ENCODE results near the gene PPP6C. TPM values are rescaled to one million over a fixed set of nuclear protein-coding genes. Genes with fewer than 3 reads are reported as not detected.
"Not testable (repeated sequence)": the region's sequence is repeated elsewhere in the genome, so short reads cannot be mapped to it uniquely, and the experiment has no call there.

The PPP6C gene
- total RNA-seq, 2 experiments from 2014 or later: 43.6 to 46.3 TPM

DNA sequence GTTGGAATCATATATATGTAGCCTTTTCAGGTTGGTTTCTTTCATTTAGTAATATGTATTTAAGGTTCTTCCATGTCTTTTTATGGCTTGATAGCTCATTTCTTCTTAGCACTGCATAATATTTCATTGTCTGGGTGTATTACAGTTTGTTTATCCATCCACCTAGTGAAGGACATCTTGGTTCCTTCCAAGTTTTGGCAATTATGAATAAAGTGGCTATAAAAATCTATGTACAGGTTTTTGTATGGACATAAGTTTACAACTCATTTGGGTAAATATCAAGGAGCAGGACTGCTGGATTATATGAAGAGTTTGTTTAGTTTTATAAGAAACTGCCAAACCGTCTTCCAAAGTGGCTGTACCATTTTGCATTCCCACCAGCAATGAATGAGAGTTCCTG, 11.7 kb downstream of the PPP6C start:
- CTCF ChIA-PET: no interaction called here
- Mint-ChIP-seq H3K27ac (no peak overlapping the region), H3K4me3 (no peak overlapping the region), H3K36me3 (ENCODE audit: low read depth) (peaks cover 15% of the 10 kb centered on the region), H3K4me1 (ENCODE audit: low read depth) (peaks cover 54% of the 10 kb centered on the region), H3K9me3 (peaks cover 3% of the 10 kb centered on the region), H3K27me3 (ENCODE audit: low read depth) (no peaks in the 10 kb centered on the region)
- no peak for DNase-seq
- intact Hi-C loops (cut with micrococcal nuclease): no loop called here

DNA sequence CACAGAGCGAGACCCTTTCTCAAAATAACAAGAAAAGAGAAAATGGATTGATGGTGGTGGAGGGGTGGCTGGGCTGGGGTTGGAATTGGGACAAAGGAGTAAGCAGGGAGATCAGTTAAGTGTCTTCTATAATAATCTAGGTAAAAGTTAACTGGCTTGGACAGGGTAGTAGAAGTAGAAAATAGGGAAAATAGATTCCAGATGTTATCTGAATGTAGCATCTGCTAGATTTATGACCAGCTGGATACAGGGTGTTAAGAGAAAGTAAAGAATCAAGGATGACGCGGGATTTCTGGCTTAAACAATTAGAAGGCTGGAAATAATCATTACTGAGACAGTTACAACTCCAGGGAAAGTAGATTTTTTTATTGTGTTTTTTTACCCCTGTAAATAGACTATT, 13.0 kb downstream of the PPP6C start:
- H3K4me1 Mint-ChIP-seq (ENCODE audit: low read depth): peaks cover 52% of the 10 kb centered on the region
- CTCF ChIA-PET: interaction anchor here (0.6 kb wide), 1 partner anchor 53 kb away, joined by 3 read pairs; no protein-coding TSS in a partner anchor

DNA sequence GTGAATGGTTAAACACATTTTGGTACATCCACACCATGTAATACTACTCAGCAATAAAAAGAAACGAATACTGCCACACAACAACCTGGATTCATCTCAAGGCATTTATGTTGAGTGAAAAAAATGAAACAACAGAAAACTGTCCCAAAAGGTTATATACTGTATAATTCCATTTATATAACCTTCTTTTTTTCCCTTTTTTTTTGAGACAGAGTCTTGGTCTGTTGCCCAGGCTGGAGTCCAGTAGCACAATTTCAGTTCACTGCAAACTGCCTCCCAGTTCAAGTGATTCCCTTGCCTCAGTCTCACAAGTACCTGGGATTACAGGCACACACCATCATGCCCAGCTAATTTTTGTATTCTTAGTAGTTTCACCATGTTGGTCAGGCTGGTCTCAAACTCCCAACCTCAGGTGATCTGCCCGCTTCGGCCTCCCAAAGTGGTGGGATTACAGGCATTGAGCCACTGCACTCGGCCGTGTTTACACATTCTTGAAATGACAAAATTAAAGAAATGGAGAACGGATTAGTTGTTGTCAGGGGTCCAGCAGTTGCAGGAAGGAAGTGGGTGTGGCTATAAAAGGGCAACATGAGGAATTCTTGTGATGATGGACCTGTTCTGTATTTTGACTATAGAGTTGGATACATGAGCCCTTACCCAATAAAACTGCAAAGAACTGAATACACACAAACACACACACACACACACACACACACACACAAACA, 17.4 kb downstream of the PPP6C start:
- Mint-ChIP-seq H3K27ac (peak overlapping the region; percentile 70), H3K4me3 (no peak overlapping the region), H3K36me3 (ENCODE audit: low read depth) (peaks cover 21% of the 10 kb centered on the region), H3K27me3 (ENCODE audit: low read depth) (no peaks in the 10 kb centered on the region), H3K9me3 (no peaks in the 10 kb centered on the region), H3K4me1 (ENCODE audit: low read depth) (peaks cover 34% of the 10 kb centered on the region)
- intact Hi-C loops (cut with micrococcal nuclease): no loop called here
- CTCF ChIA-PET: no interaction called here
- no peak for DNase-seq

More for the DNA sequence above, 13.0 kb downstream of the PPP6C start:
- Mint-ChIP-seq H3K27me3 (ENCODE audit: low read depth) (no peaks in the 10 kb centered on the region), H3K9me3 (no peaks in the 10 kb centered on the region), H3K4me3 (no peak overlapping the region), H3K27ac (no peak overlapping the region), H3K36me3 (ENCODE audit: low read depth) (peaks cover 11% of the 10 kb centered on the region)
- DNase-seq: no peak
- intact Hi-C loops (cut with micrococcal nuclease): no loop called here

DNA sequence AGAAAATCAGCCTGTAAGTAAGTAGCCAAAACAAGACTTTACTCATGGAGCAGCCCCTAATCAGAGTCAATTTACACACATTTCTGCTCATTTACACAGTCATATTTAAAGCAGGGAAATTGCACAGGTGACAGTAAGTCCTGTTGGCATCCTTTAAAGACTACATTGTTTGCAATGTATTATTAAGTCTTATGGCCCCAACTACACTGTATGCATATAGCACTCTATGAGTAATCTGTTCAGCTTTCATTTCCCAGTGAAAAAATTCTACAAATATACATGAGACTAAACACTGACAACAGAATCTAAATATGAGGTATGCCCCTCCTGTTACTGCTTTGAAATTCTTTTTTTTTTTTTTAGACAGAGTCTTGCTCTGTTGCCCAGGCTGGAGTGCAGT, 19.7 kb downstream of the PPP6C start:
- H3K27me3 Mint-ChIP-seq (ENCODE audit: low read depth): no peaks in the 10 kb centered on the region
- H3K4me3 Mint-ChIP-seq: no peak overlapping the region
- peaks cover 31% of the 10 kb centered on the region for H3K4me1 Mint-ChIP-seq (ENCODE audit: low read depth)
- CTCF ChIA-PET: interaction anchor here (0.6 to 1.0 kb wide), 3 partner anchors 12 to 96 kb away, joined by 3 to 7 read pairs (median 4); no protein-coding TSS in a partner anchor
- peaks cover 15% of the 10 kb centered on the region for H3K36me3 Mint-ChIP-seq (ENCODE audit: low read depth)
- no peaks in the 10 kb centered on the region for H3K9me3 Mint-ChIP-seq
- intact Hi-C loops (cut with micrococcal nuclease): no loop called here
- no peak for DNase-seq
- H3K27ac Mint-ChIP-seq: no peak overlapping the region

DNA sequence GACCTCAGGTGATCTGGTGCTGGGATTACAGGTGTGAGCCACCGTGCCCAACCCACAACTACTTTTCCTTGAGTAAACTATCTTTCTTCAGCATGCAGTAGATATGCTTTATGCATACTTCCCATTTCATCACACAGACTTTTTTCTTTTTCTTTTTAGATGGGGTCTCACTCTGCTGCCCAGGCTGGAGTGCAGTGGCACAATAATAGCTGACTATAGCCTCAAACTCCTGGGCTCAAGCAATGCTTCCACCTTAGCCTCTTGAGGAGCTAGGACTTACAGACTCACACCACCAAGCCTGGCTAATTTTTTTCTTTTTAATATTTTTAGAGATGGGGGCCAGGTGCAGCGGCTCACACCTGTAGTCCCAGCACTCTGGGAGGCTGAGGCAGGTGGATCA, 22.8 kb downstream of the PPP6C start:
- Mint-ChIP-seq H3K36me3 (ENCODE audit: low read depth) (peaks cover 17% of the 10 kb centered on the region), H3K9me3 (no peaks in the 10 kb centered on the region), H3K27me3 (ENCODE audit: low read depth) (no peaks in the 10 kb centered on the region), H3K27ac (no peak overlapping the region), H3K4me1 (ENCODE audit: low read depth) (peaks cover 18% of the 10 kb centered on the region), H3K4me3 (no peak overlapping the region)
- CTCF ChIA-PET: interaction anchor here (0.6 to 0.7 kb wide), 2 partner anchors 105 to 223 kb away, joined by 3 read pairs; no protein-coding TSS in a partner anchor
- no peak for DNase-seq
- intact Hi-C loops (cut with micrococcal nuclease): no loop called here

DNA sequence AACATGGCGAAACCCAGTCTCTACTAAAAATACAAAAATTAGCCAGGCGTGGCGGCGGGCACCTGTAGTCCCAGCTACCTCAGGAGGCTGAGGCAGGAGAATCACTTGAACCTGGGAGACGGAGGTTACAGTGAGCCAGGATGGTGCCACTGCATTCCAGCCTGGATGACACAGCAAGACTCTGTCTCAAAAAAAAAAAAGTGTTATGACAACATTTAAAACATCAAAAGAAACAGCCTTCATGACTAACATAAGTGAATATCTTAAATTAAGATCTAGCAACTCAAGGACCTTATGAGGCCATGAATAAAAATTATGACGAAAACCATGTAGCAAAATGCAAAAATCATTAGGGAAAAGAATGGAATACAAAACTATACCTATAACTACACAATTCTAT, 26.7 kb downstream of the PPP6C start:
- CTCF ChIA-PET: interaction anchor here (0.6 to 0.8 kb wide), 2 partner anchors 11 to 262 kb away, joined by 4 to 5 read pairs; no protein-coding TSS in a partner anchor

DNA sequence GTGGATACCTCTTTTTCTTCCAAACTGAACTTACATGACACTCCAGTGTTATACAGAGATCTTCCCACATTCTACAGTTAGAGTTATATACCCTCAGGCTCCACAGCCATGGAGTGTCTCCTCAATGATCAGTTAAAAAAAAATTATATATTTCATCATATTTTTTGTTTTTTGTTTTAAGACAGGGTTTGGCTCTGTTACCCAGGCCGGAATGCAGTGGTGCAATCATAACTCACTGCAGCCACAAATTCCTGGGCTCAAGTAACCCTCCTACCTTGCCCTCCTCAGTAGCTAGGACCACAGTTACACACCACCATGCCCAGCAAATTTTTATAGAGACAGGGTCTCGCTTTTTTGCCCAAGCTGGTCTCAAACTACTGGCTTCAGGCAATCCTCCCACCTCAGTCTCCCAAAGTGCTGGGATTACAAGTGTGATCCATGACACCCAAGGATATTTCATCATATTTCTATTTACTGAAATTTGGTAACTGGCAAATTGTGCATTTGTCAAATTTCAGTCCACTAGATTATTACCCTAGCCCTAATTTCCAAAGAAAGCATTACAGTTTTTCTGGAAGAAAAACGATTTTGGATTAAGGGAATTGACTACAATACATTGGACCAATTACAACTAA, 28.2 kb downstream of the PPP6C start:
- Mint-ChIP-seq H3K27me3 (ENCODE audit: low read depth) (no peaks in the 10 kb centered on the region), H3K36me3 (ENCODE audit: low read depth) (peaks cover 8% of the 10 kb centered on the region), H3K27ac (no peak overlapping the region), H3K9me3 (no peaks in the 10 kb centered on the region), H3K4me1 (ENCODE audit: low read depth) (peaks cover 9% of the 10 kb centered on the region), H3K4me3 (no peak overlapping the region)
- intact Hi-C loops (cut with micrococcal nuclease): no loop called here
- CTCF ChIA-PET: interaction anchor here (0.7 to 1.1 kb wide), 2 partner anchors 112 to 193 kb away, joined by 3 to 4 read pairs; no protein-coding TSS in a partner anchor
- no peak for DNase-seq

More for the DNA sequence above, 26.7 kb downstream of the PPP6C start:
- H3K27me3 Mint-ChIP-seq (ENCODE audit: low read depth); H3K9me3 Mint-ChIP-seq; H3K36me3 Mint-ChIP-seq (ENCODE audit: low read depth); intact Hi-C loops (cut with micrococcal nuclease); DNase-seq; H3K27ac Mint-ChIP-seq; H3K4me3 Mint-ChIP-seq: not testable (repeated sequence)
- H3K4me1 Mint-ChIP-seq (ENCODE audit: low read depth): peaks cover 13% of the 10 kb centered on the region

DNA sequence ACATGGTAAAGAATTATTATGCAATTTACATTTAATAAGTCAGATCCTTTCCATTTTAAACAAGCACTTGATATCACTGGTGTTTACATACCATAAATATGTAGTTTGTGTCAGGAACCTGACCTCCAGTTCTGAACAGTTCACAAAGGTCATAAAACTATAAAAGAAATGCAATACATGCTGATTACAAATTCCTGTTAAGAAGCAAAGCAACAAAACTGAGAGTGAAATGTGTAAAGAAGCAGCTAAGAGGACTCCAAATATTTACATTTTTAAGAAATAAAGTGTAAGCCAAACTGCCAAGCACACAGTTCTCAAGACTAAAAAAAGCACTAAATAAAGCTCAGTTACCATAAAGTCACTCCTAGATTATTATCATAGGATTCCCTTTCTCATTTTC, 28.9 kb downstream of the PPP6C start:
- Mint-ChIP-seq H3K4me3 (no peak overlapping the region), H3K27ac (no peak overlapping the region)
- intact Hi-C loops (cut with micrococcal nuclease): no loop called here

DNA sequence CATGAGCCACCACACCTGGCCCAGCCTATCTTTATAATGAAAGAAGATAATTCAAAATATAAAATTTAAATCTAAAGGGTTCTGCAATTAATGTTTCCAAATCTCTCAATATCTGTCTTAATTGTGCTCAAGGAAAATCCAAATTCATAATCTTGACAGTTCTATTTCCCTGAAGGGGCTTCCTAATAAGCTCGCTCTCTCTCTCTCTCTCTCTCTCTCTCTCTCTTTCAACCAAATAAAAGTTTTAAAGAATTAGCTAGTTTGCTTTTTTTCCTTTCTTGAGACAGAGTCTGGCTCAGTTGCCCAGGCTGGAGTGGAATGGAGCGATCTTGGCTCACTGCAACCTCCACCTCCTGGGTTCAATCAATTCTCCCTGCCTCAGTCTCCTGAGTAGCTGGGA, 33.1 kb downstream of the PPP6C start:
- no peaks in the 10 kb centered on the region for H3K9me3 Mint-ChIP-seq
- no peaks in the 10 kb centered on the region for H3K27me3 Mint-ChIP-seq (ENCODE audit: low read depth)
- CTCF ChIA-PET: interaction anchor here (0.6 kb wide), 1 partner anchor 16 kb away, joined by 5 read pairs; no protein-coding TSS in a partner anchor
- peaks cover 2% of the 10 kb centered on the region for H3K4me1 Mint-ChIP-seq (ENCODE audit: low read depth)
- H3K27ac Mint-ChIP-seq: no peak overlapping the region
- DNase-seq: no peak
- intact Hi-C loops (cut with micrococcal nuclease): no loop called here
- H3K36me3 Mint-ChIP-seq (ENCODE audit: low read depth): peaks cover 20% of the 10 kb centered on the region
- H3K4me3 Mint-ChIP-seq: no peak overlapping the region

More for the DNA sequence above, 28.9 kb downstream of the PPP6C start:
- CTCF ChIA-PET: interaction anchor here (1.1 kb wide), 1 partner anchor 192 kb away, joined by 4 read pairs; no protein-coding TSS in a partner anchor
- no peak for DNase-seq
- Mint-ChIP-seq H3K4me1 (ENCODE audit: low read depth) (peaks cover 5% of the 10 kb centered on the region), H3K9me3 (no peaks in the 10 kb centered on the region), H3K36me3 (ENCODE audit: low read depth) (peaks cover 8% of the 10 kb centered on the region), H3K27me3 (ENCODE audit: low read depth) (no peaks in the 10 kb centered on the region)

DNA sequence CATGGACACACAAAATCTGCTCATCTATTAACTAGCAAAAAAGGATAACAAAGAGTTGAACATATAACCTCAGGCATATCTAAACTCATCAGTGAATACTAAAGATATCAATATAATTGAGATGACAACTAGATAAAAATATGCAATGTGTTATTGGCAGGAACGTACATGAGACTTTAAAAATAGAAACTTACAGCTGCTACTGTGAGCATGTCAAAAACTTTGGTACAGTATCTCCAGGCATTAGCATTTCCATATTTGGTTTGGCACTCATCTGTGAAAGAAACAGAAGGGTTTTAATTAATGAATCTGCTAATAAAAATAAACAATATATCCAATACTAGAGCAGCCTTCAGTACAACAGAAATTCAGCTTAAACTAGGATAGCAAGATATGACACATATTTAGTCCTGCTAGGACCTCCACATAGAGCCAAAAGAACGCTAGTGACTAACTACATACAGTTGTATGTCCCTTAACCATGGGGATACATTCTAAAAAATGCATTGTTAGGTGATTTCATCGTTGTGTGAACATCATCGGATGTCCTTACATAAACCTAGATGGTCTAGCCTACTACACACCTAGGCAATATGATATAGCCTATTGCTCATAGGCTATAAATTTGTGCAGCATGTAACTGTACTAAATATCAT, 35.8 kb downstream of the PPP6C start:
- Mint-ChIP-seq H3K36me3 (ENCODE audit: low read depth) (peaks cover 28% of the 10 kb centered on the region), H3K4me3 (no peak overlapping the region), H3K27ac (no peak overlapping the region), H3K4me1 (ENCODE audit: low read depth) (peaks cover 2% of the 10 kb centered on the region), H3K9me3 (no peaks in the 10 kb centered on the region), H3K27me3 (ENCODE audit: low read depth) (no peaks in the 10 kb centered on the region)
- intact Hi-C loops (cut with micrococcal nuclease): no loop called here
- CTCF ChIA-PET: no interaction called here
- DNase-seq: no peak

DNA sequence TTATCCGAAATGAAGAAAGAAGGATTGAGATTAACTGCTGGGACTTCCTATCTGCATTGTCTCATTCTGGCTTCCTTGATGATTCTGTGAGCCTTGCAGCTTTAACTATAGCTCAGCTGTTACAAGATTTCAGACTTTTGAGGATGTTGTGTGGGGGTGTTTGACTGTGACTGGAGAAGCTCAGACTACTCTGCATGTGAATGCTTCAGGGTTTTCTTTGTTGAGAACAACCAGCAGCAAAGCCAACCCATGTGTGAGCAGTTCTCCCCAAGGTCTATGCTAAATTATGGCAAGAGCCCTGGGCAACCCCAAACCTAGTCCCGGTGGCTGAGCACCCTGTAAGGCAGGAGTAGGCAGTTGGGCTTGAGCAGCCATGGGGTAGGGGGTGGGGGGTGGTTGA, 37.9 kb downstream of the PPP6C start:
- Mint-ChIP-seq H3K27ac (no peak overlapping the region), H3K36me3 (ENCODE audit: low read depth) (peaks cover 24% of the 10 kb centered on the region), H3K9me3 (no peaks in the 10 kb centered on the region), H3K4me3 (no peak overlapping the region), H3K4me1 (ENCODE audit: low read depth) (peaks cover 5% of the 10 kb centered on the region), H3K27me3 (ENCODE audit: low read depth) (no peaks in the 10 kb centered on the region)
- DNase-seq: no peak
- CTCF ChIA-PET: interaction anchor here (0.6 kb wide), 1 partner anchor 375 kb away, joined by 4 read pairs; no protein-coding TSS in a partner anchor
- intact Hi-C loops (cut with micrococcal nuclease): no loop called here
